PFSK-1 (cell line): Measurements from ENCODE around the gene KLHL1.

Experiments used
- FOXP2 ChIP-seq: optimal IDR thresholded peaks from 2 replicates; pipeline ENCODE3; 2011; ENCODE audit warnings: borderline replicate concordance, control low read depth, inconsistent platforms; ENCODE audit not compliant: insufficient read depth; ENCODE audit errors: extremely low read length, extremely low read depth
- POLR2AphosphoS5 ChIP-seq: IDR thresholded peaks from 2 replicates; pipeline ENCODE4 v1.6.1; 2012; ENCODE audit warnings: low read depth, mild to moderate bottlenecking, control low read depth, low read length, moderate library complexity
- REST ChIP-seq, 2 experiments: IDR thresholded peaks; 2 replicates each; pipeline versions ENCODE4 v1.6.1 to v1.8.0; 2011 to 2012; ENCODE audit warnings: low read depth in 2 of 2, low read length in 2 of 2, control low read depth in 1 of 2, inconsistent platforms in 1 of 2, mild to moderate bottlenecking in 1 of 2, moderate library complexity in 1 of 2; ENCODE audit not compliant: insufficient read depth in 1 of 2
- SIN3A ChIP-seq: IDR thresholded peaks from 2 replicates; pipeline ENCODE4 v1.6.1; 2012; ENCODE audit warnings: mild to moderate bottlenecking, low read length, moderate library complexity, borderline replicate concordance; ENCODE audit not compliant: insufficient read depth
- TAF1 ChIP-seq: IDR thresholded peaks from 2 replicates; pipeline ENCODE4 v1.6.1; 2012; ENCODE audit warnings: low read length, control low read depth, borderline replicate concordance; ENCODE audit not compliant: insufficient read depth

GRCh38 chr13:69951412-69951811 lies 156.8 kb downstream of the KLHL1 start:
- TF ChIP-seq SIN3A: no peak
- no peak for TF ChIP-seq POLR2AphosphoS5
- TF ChIP-seq TAF1: no peak
- no peak for TF ChIP-seq FOXP2
- no peak for TF ChIP-seq REST (IDR thresholded peaks at IDR 0.05; ENCODE audit: insufficient read depth in 1 of 2, low read depth in 2 of 2, low read length in 2 of 2)
